Duodenal mucosa (tissue), 2 donors: ENCODE data around the gene BARX2.

Experiments
- H3K27ac ChIP-seq: one replicate; pipeline ENCODE4 v1.7.0; 2013; ENCODE audit warnings: low read depth, low read length
- H3K27me3 ChIP-seq, 2 donors: one replicate each; pipeline ENCODE4 v1.7.0; 2013; ENCODE audit warnings: low read length in 2 of 2, control low read depth in 1 of 2; ENCODE audit not compliant: insufficient read depth in 2 of 2, control insufficient read depth in 1 of 2
- H3K36me3 ChIP-seq, 2 donors: one replicate each; pipeline ENCODE4 v1.7.0; 2013; ENCODE audit warnings: low read length in 2 of 2, control low read depth in 1 of 2; ENCODE audit not compliant: insufficient read depth in 2 of 2, control insufficient read depth in 1 of 2
- H3K4me1 ChIP-seq, 2 donors: one replicate each; pipeline ENCODE4 v1.7.0; 2013; ENCODE audit warnings: low read length in 2 of 2, control low read depth in 1 of 2; ENCODE audit not compliant: insufficient read depth in 2 of 2, control insufficient read depth in 1 of 2
- H3K4me3 ChIP-seq, 2 donors: one replicate each; pipeline ENCODE4 v1.7.0; 2013; ENCODE audit warnings: low read length in 2 of 2, low read depth in 1 of 2
- H3K9ac ChIP-seq, 2 donors: one replicate each; pipeline ENCODE4 v1.7.0; 2013; ENCODE audit warnings: low read length in 2 of 2, low read depth in 1 of 2
- H3K9me3 ChIP-seq, 2 donors: one replicate each; pipeline ENCODE4 v1.7.0; 2013; ENCODE audit warnings: low read length in 2 of 2, control low read depth in 1 of 2; ENCODE audit not compliant: control insufficient read depth in 1 of 2

BARX2 gene

DNA sequence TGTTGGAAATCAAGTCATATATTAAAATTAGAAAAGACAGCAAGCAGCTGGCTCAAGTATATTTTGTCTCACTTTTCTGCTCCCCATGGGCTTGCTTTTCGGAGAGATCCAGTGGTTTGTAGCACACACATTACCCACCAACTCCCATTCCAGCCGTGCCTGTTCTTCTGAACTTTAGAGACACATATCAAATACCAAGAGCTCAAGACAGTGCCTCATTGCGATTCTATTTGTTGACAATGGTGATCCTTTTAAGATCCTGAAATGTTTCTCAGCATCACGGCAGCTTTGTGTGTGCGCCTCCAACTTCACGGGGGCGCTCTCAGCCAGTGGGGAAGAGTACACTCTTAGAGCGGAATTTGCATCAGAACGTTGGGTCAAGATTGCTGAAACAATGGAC lies 52.9 kb downstream of the BARX2 start:
- no peaks in the 10 kb centered on the region for H3K36me3 ChIP-seq
- H3K9ac ChIP-seq: no peak overlapping the region

DNA sequence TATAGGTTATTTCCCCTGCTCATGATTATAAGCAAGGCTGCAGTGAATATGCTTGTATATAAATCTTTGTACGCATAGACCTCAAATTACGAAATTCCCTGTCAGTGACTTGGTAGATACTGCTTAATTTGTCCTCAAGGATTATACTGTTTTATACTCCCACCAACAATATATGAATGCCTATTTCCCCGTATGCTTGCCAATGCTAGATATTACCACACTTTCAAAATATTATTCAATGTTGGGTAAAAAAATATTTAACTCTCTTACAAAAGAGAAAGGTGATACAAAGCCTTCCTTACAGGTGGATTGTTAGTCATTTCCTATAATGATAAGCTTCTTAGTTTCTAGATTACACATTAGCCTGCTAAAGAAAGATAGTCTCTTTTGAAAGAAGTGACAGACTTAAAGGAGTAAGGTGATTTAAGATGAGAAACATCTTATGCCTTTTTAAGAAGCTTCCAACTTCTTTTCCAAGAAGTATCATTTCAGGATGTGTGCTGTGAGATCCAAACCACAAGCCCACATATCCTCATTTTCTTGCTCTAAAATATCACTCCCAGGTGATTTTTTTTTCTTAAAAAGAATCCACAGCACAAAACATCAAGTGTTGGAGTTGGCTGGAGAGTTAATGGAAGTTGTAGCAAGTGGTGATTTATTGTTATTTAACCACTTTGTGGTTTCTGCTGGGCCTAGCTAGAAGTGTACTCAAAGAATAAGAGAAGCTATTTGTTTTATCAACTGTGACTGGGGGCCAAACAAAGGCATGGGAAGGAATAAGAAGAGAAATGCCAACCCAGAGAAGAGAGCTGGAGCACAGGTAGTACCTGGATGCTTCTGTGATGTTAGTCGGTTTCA lies 59.2 kb downstream of the BARX2 start:
- H3K36me3 ChIP-seq: peaks cover 6 to 9% of the 10 kb centered on the region in 2 donors
- peaks cover 0 to 7% of the 10 kb centered on the region in 2 donors for H3K4me1 ChIP-seq
- no peak overlapping the region for H3K4me3 ChIP-seq
- H3K27ac ChIP-seq: no peak overlapping the region
- peaks cover 0 to 2% of the 10 kb centered on the region in 2 donors for H3K9me3 ChIP-seq
- H3K27me3 ChIP-seq: no peaks in the 10 kb centered on the region
- H3K9ac ChIP-seq: no peak overlapping the region

More for the DNA sequence above, 52.9 kb downstream of the BARX2 start:
- H3K4me1 ChIP-seq: peaks cover 27 to 32% of the 10 kb centered on the region in 2 donors
- H3K27me3 ChIP-seq: no peaks in the 10 kb centered on the region
- no peak overlapping the region for H3K27ac ChIP-seq
- peaks cover 0 to 2% of the 10 kb centered on the region in 2 donors for H3K9me3 ChIP-seq
- no peak overlapping the region for H3K4me3 ChIP-seq

GRCh38 chr11:129435499-129436245 lies 60.0 kb downstream of the BARX2 start:
- peaks cover 6 to 12% of the 10 kb centered on the region in 2 donors for H3K36me3 ChIP-seq
- H3K27ac ChIP-seq: no peak overlapping the region
- peaks cover 0 to 2% of the 10 kb centered on the region in 2 donors for H3K9me3 ChIP-seq
- H3K9ac ChIP-seq: no peak overlapping the region
- peaks cover 0 to 7% of the 10 kb centered on the region in 2 donors for H3K4me1 ChIP-seq
- no peaks in the 10 kb centered on the region for H3K27me3 ChIP-seq
- no peak overlapping the region for H3K4me3 ChIP-seq

GRCh38 chr11:129436573-129436972 lies 60.9 kb downstream of the BARX2 start:
- Histone ChIP-seq H3K36me3 (peaks cover 9 to 16% of the 10 kb centered on the region in 2 donors), H3K27me3 (no peaks in the 10 kb centered on the region), H3K9ac (no peak overlapping the region), H3K27ac (no peak overlapping the region), H3K4me3 (no peak overlapping the region), H3K9me3 (no peaks in the 10 kb centered on the region), H3K4me1 (peaks cover 0 to 7% of the 10 kb centered on the region in 2 donors)

- no peak overlapping the region for H3K4me3 ChIP-seq
- H3K9me3 ChIP-seq: no peaks in the 10 kb centered on the region
- no peak overlapping the region for H3K27ac ChIP-seq
- H3K9ac ChIP-seq: no peak overlapping the region
- H3K27me3 ChIP-seq: no peaks in the 10 kb centered on the region
- peaks cover 0 to 3% of the 10 kb centered on the region in 2 donors for H3K4me1 ChIP-seq
- H3K36me3 ChIP-seq: peaks cover 14 to 22% of the 10 kb centered on the region in 2 donors
Observed at GRCh38 chr11:129440028-129440713, 64.5 kb downstream of the BARX2 start.

GRCh38 chr11:129442171-129442570 lies 66.5 kb downstream of the BARX2 start:
- H3K4me3 ChIP-seq: no peak overlapping the region
- no peak overlapping the region for H3K9ac ChIP-seq
- H3K4me1 ChIP-seq: no peaks in the 10 kb centered on the region
- H3K9me3 ChIP-seq: no peaks in the 10 kb centered on the region
- no peak overlapping the region for H3K27ac ChIP-seq
- H3K36me3 ChIP-seq: peaks cover 16 to 21% of the 10 kb centered on the region in 2 donors
- H3K27me3 ChIP-seq: no peaks in the 10 kb centered on the region

- Histone ChIP-seq H3K36me3 (peaks cover 16 to 20% of the 10 kb centered on the region in 2 donors), H3K4me1 (no peaks in the 10 kb centered on the region), H3K9me3 (peaks cover 0 to 3% of the 10 kb centered on the region in 2 donors), H3K4me3 (no peak overlapping the region), H3K27ac (no peak overlapping the region), H3K9ac (no peak overlapping the region), H3K27me3 (no peaks in the 10 kb centered on the region)
Observed at GRCh38 chr11:129443276-129443675, 67.6 kb downstream of the BARX2 start.

DNA sequence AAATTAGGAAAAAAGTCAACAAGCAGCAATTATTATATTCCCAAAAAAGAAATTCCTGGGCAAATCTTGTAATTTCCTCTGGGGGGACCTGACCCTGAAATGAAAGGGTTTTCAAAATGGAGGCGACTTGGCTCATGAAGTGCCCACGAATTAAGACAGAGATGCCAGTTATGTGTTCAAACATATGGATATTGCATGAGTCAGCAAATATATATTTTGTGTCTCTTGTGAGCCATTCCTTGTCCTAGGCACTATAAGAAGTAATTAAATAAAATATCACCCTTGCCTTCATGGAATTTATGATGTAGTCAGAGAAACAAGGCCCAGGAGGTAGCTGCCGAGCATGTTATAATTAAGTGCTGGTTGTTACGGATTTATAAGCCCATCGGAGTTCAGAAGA lies 68.6 kb downstream of the BARX2 start:
- H3K9me3 ChIP-seq: peaks cover 0 to 3% of the 10 kb centered on the region in 2 donors
- H3K27me3 ChIP-seq: no peaks in the 10 kb centered on the region
- no peak overlapping the region for H3K4me3 ChIP-seq
- H3K27ac ChIP-seq: no peak overlapping the region
- H3K9ac ChIP-seq: no peak overlapping the region
- H3K4me1 ChIP-seq: no peaks in the 10 kb centered on the region
- peaks cover 13 to 20% of the 10 kb centered on the region in 2 donors for H3K36me3 ChIP-seq

GRCh38 chr11:129445226-129445625 lies 69.6 kb downstream of the BARX2 start:
- no peaks in the 10 kb centered on the region for H3K27me3 ChIP-seq
- no peaks in the 10 kb centered on the region for H3K4me1 ChIP-seq
- H3K9ac ChIP-seq: no peak overlapping the region
- peaks cover 13 to 20% of the 10 kb centered on the region in 2 donors for H3K36me3 ChIP-seq
- H3K4me3 ChIP-seq: no peak overlapping the region
- no peak overlapping the region for H3K27ac ChIP-seq
- H3K9me3 ChIP-seq: peaks cover 0 to 3% of the 10 kb centered on the region in 2 donors
